GM21786 (cell line): Measurements from ENCODE around the gene DCTN5.
A peak's percentile ranks its signal among the peaks of the same experiment; 100 is the strongest.

Experiments used
- ATAC-seq: cut with Tn5 transposase; IDR thresholded peaks from one replicate; pipeline ENCODE4 v1.9.1; 2021; ENCODE audit not compliant: unreplicated experiment

Gene DCTN5

GRCh38 chr16:23651943-23652468 lies 10.7 kb downstream of the DCTN5 start:
- no peak for ATAC-seq

DNA sequence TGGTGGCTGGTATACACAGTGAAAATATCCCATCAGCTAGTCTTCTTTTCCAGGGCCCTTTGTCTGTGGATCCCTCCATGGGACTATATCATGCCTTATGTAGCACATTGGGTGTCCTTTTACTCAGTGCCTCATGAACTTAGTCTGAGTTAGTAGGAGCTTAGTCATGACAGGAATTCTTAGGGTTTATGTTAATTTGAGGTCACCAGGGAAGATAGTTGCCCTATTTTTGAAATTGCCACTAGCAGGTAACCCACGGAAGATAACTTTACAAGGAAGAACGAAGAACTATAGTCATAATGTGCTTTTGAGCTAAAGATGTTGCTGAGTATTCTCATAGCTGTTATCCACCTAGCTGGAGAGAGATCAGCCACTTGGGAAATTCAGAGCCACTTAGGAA lies 22.7 kb downstream of the DCTN5 start:
- ATAC-seq = no peak

DNA sequence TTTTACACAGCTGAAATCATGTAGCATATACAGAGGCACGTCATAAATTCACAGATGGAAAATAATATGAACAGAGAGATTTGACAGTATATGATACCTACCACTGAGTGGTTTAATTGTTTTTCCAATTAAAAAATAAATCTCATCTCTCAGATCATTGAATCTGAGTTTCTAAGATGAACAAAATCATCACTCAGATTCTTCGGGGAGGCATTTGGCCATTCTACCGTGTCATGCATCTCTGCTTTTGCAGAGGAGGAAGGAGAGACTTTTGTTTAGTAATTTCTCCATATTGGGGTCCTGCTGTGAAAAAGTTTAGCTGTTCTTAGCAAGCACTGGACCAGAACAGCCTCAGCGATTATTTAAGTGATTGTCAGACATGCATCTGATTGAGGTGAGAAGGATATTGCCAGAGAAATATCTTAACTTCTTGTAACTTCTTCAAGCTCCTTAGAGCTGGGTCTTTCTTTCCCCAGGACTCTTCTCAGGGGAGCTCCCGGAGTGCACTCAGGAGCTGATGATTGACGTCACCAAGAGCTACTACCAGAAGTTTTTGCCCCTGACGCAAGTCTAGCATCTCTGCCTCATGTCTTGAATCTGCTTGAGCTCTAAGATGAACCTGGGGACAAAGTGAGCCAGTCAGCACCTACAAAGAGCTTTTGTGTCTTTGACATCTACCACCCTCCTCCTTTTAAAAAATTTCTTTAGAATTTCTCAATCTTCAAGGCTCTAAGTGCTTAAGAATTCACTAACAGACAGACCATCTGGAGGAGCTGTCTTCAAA lies 25.5 kb downstream of the DCTN5 start:
- no peak for ATAC-seq

- ATAC-seq = no peak
Observed at GRCh38 chr16:23667355-23667659, 26.0 kb downstream of the DCTN5 start.

GRCh38 chr16:23668225-23668624 lies 27.0 kb downstream of the DCTN5 start:
- ATAC-seq = no peak

DNA sequence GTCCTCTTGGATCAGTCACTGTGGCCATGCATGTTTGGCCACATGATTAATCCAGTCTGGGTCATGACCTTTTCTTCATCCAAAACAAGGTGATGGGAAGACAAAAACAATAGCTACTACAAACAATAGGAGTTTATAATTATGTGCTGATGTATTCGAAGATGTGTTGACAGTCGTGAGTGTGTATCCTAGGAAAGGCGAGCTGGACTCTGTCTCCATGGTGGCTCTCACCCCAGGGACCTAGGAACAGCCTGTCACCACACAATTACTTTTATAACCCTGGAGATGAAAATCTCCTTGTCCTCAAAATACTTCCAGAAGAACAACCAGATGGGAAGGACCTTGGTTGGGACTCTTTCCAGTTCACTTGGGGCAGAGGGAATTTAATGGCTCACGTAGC lies 27.6 kb downstream of the DCTN5 start:
- ATAC-seq = no peak

- ATAC-seq = peak; percentile 98
Observed at GRCh38 chr16:23670137-23670776, 29.0 kb downstream of the DCTN5 start.

DNA sequence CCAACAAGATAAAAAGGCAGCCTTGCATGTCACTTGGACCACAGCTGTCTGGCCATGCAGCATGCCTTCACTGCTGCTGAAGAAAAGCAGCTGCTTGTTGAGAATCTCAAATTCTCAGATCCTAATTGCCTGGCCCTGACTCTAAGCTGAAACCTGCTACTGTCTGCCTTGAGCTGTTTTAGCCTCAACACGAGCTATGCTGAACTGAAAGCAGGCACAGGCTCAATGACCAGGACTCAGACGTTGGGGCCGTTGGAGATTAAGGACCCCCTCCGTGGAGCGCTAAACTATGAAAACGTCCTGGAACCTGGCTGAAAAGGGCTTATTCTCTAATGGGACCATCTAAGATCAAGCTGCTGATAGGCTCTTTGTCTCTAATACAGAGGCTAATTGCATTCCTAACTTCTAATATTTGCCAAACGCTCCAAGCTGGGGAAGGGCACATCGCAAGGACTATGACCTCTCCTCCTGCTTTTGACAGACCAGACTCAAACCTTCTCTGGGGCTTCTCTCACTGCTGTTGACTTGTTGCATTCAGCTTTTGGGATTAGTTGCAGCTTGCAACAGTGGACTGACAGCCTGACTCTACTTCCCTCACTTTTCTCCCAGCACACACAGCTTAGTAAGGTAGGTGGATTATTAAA lies 32.8 kb downstream of the DCTN5 start:
- no peak for ATAC-seq

GRCh38 chr16:23676924-23677480 lies 35.7 kb downstream of the DCTN5 start:
- ATAC-seq = no peak

GRCh38 chr16:23678430-23679273 lies 37.4 kb downstream of the DCTN5 start, which contains the start of gene PLK1:
Gene PLK1, plus strand, starts transcription at chr16:23678889. Its CDS starts 44 bp downstream, at chr16:23678933.
- ATAC-seq = peak; percentile 92

DNA sequence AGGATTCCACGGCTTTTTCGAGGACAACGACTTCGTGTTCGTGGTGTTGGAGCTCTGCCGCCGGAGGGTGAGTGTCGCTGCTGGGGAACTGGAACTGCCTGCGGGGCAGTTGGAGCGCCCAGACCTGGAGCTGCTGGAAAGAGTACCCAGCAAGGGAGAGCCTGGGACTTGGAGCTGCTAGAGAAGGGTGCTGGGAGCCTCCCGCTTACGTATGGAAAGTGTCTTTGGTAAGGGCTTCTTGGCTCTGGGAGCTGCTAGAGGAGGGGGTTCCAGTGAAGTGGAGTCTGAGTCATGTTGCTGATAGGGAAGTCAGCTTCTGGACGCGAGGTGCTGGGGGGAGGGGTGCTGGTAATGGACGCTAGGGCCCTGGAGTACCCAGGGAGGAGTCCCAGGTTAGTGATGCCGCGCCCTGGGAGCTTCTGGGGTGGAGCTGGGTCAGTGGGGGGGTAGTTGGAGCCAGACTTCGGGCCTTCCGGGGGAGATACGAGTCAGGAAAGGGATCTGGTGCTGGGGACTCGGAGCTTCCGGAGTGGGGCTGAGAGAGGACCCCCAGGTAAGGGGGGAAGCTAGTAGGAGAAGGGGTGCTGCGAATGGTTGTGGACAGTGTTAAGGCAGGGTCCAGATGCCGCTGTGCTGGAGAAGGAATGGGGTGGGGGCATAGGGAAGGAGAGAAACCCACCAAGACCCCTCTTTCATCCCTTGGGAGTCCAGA lies 38.2 kb downstream of the DCTN5 start:
- no peak for ATAC-seq

GRCh38 chr16:23679986-23680336 lies 38.7 kb downstream of the DCTN5 start:
- no peak for ATAC-seq

DNA sequence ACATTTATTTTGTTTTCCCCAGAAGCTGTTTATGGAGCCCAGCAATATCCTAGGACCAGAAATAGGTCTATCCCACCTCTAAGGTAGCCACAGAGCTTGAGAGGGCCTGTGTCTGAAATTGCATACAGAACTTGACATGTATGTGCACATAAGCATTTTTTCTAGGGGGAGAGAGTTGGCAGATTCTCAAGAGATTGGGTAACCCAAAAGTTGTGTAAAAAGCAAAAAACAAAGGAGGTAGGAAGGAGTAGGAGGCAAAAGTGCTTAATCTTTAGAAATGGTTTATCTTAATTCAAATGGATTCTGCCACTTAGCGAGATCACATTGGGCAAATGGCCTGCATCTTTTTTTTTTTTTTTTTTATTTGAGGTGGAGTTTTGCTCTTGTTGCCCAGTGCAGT lies 40.9 kb downstream of the DCTN5 start:
- no peak for ATAC-seq

DNA sequence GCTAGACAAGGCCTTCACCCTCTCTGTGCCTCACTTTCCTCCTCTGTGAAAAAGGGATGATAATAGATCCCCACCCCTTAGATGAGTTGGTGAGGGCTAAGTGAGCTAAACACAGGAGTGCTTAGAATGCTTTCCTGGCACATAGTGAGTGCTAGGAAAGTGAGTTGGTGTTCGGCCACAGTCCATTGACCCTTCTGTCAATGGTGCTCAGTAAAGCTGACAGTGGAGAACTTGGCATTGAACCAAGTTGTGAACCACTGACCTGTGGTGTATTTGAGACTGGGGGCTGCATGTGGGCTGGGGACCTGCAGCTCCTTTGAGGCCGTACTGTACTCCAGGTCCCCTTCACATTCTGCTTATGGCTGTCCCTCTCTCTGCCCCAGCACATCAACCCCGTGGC lies 42.2 kb downstream of the DCTN5 start:
- no peak for ATAC-seq

GRCh38 chr16:23687034-23687808 lies 46.0 kb downstream of the DCTN5 start:
- ATAC-seq = no peak

DNA sequence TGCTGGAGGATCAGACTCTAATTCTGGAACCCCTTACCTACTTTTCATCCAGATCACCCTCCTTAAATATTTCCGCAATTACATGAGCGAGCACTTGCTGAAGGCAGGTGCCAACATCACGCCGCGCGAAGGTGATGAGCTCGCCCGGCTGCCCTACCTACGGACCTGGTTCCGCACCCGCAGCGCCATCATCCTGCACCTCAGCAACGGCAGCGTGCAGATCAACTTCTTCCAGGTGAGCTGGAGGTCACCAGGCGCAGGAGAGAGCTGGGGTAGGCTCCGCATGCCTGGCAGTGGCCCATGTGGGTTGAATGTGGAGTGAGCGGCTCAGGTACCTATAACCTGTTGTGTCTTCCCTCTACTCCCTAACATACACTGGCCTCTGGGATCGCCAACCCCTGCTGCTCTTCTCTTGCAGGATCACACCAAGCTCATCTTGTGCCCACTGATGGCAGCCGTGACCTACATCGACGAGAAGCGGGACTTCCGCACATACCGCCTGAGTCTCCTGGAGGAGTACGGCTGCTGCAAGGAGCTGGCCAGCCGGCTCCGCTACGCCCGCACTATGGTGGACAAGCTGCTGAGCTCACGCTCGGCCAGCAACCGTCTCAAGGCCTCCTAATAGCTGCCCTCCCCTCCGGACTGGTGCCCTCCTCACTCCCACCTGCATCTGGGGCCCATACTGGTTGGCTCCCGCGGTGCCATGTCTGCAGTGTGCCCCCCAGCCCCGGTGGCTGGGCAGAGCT lies 48.3 kb downstream of the DCTN5 start:
- ATAC-seq = no peak

DNA sequence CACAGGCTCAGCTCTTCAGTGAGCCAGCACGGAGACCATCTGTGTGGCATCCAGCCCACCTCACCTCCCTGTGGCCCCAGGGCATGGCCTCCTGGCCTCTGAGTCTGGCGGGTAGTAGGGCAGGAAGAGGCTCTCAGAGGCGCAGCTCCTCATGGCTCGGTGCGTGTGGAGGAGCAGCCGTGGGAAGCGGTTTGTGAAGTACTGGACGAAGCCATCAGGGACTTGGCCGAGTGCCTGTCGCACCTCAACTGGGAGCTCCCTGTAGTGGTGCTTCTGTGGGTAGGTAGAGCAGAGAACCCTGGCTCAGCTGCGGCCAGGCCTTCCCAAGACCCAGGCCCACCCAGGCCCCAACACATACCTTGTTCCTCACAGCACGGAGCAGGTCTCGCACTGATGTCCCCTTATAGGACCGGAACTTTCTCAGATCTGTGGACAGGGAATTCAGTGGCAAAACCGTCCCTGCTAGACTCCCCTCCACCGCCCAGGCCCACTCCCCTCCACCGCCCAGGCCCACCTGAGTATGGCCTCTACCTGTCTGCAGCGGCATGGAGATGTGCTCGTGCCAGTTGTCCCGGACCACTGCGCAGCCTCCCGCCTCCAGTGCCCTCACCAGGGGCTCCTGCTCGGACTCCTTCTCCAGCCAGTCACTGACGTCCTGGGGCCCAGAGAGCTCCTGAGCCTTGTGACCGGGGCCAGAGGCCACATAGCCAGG lies 49.7 kb downstream of the DCTN5 start:
- no peak for ATAC-seq

DNA sequence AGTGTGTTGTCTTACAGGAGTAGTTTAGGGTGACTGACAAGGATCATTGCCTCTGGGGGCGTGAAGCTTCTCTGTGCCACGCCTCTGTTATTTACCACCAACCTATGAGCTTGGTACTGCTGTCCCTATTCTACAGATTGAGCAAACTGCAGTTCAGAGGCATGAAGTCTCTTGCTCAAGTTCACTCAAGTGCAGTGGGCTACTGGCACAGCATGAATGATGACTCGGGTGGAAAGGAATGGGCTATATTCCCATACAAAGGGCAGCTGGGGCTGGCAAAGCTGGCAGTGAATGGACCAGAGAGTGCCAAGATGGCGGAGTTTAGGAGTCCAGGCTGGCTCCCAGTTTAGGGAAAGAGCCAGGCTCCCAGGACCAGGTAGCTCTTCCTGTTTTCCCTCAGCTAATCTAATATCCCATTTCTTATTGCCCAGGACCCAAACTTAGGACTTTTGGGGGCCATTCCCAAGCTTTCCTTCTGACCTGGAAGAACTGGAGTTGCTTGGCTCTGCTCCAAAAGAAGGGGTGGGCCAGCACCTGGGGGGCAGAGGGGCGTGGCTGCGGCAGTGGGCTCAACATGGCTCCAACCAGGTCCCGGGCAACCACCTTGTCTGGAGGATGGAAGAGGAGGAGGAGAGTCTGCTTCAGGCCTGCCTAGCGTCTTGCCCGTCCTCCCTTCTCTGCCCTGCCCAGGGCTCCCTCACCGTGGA lies 50.4 kb downstream of the DCTN5 start:
- ATAC-seq = no peak
